DND-41 (cell line): ENCODE data around the gene CABP4.

Experiments used
- EZH2 ChIP-seq: IDR thresholded peaks from 3 replicates; pipeline ENCODE4 v1.6.1; 2012; ENCODE audit warnings: borderline replicate concordance, low read depth, mild to moderate bottlenecking, moderate library complexity, low read length, inconsistent platforms; ENCODE audit not compliant: severe bottlenecking
- TF ChIP-seq, protein P1 (sequence below): IDR thresholded peaks from 2 replicates; pipeline ENCODE4 v1.5.1; 2012; ENCODE audit warnings: borderline replicate concordance, low read length, moderate library complexity, mild to moderate bottlenecking; ENCODE audit not compliant: poor library complexity, severe bottlenecking; ENCODE audit errors: extremely low read depth

DNA sequence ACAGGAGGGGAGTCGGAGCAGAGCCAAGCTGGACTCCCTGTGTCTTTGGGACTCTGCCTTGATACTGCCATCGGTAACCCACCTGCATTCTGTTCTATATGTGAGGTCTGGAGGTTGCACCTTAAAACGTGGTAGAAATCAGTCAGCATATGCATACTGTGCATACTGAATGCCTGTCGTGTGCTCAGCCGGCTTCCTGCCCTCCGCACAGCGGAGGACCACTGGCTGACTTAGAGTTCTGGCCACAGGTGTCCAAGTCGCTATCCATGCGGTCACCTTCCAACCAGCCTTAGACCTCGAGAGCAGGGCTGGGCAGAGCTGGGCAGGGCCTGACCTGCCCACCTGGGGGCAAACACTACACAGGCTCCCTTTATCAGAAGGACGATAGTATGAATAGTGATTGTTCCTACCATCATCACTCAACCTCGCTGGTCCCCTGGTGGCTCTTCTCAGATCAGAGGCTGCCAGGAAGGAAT, 47.4 kb upstream of the CABP4 start:
- TF ChIP-seq, protein P1, sequence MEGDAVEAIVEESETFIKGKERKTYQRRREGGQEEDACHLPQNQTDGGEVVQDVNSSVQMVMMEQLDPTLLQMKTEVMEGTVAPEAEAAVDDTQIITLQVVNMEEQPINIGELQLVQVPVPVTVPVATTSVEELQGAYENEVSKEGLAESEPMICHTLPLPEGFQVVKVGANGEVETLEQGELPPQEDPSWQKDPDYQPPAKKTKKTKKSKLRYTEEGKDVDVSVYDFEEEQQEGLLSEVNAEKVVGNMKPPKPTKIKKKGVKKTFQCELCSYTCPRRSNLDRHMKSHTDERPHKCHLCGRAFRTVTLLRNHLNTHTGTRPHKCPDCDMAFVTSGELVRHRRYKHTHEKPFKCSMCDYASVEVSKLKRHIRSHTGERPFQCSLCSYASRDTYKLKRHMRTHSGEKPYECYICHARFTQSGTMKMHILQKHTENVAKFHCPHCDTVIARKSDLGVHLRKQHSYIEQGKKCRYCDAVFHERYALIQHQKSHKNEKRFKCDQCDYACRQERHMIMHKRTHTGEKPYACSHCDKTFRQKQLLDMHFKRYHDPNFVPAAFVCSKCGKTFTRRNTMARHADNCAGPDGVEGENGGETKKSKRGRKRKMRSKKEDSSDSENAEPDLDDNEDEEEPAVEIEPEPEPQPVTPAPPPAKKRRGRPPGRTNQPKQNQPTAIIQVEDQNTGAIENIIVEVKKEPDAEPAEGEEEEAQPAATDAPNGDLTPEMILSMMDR: no peak
- no peak for TF ChIP-seq EZH2
